H1 (cell line): ENCODE measurements around the gene GATAD2B.

Source experiments
- CHD2 ChIP-seq: IDR thresholded peaks from 2 replicates; pipeline ENCODE4 v1.6.1; 2012; ENCODE audit warnings: low read length, improper control_type of control experiment
- CTCF ChIP-seq, 3 experiments: IDR thresholded peaks; 1 replicate in 2 of 3; 2 replicates in 1 of 3; pipeline versions ENCODE4 v1.5.1 to v1.6.1; 2011; ENCODE audit warnings: low read length in 3 of 3, mild to moderate bottlenecking in 3 of 3, inconsistent platforms in 2 of 3, low read depth in 1 of 3, moderate library complexity in 1 of 3; ENCODE audit not compliant: insufficient read depth in 1 of 3; ENCODE audit errors: control extremely low read depth in 1 of 3
- EZH2 ChIP-seq: fragments of 200-600 bp; sonication (generic); IDR thresholded peaks from 2 replicates; pipeline ENCODE4 v1.7.1; 2012; ENCODE audit warnings: low read depth, mild to moderate bottlenecking, moderate library complexity, low read length, inconsistent platforms; ENCODE audit not compliant: severe bottlenecking
- NRF1 ChIP-seq: IDR thresholded peaks from 2 replicates; pipeline ENCODE4 v1.6.1; 2011; ENCODE audit warnings: mild to moderate bottlenecking, low read depth, low read length, improper control_type of control experiment
- POLR2A ChIP-seq, 2 experiments: IDR thresholded peaks; 1 replicate in 1 of 2; 2 replicates in 1 of 2; pipeline ENCODE4 v1.6.1; 2011; ENCODE audit warnings: low read depth in 2 of 2, low read length in 2 of 2, mild to moderate bottlenecking in 2 of 2; ENCODE audit errors: control extremely low read depth in 1 of 2
- POLR2AphosphoS5 ChIP-seq: IDR thresholded peaks from 2 replicates; pipeline ENCODE4 v1.6.1; 2011; ENCODE audit warnings: low read depth, low read length
- RAD21 ChIP-seq, 2 experiments: IDR thresholded peaks in 1 of 2; conservative IDR thresholded peaks in 1 of 2; 2 replicates each; pipeline ENCODE4 v1.6.1; 2011; ENCODE audit warnings: low read depth in 2 of 2, low read length in 2 of 2, improper control_type of control experiment in 1 of 2, inconsistent platforms in 1 of 2, mild to moderate bottlenecking in 1 of 2, moderate library complexity in 1 of 2
- RFX5 ChIP-seq: IDR thresholded peaks from 2 replicates; pipeline ENCODE4 v1.6.1; 2011; ENCODE audit warnings: low read depth, low read length, improper control_type of control experiment, borderline replicate concordance
- SIX5 ChIP-seq: IDR thresholded peaks from 2 replicates; pipeline ENCODE4 v1.6.1; 2011; ENCODE audit warnings: mild to moderate bottlenecking, low read depth, low read length
- TBP ChIP-seq: IDR thresholded peaks from 2 replicates; pipeline ENCODE4 v1.6.1; 2011; ENCODE audit warnings: low read depth, low read length, improper control_type of control experiment
- TF ChIP-seq, protein P1 (sequence below): IDR thresholded peaks from 2 replicates; pipeline ENCODE4 v1.6.1; 2011; ENCODE audit warnings: low read length, improper control_type of control experiment

DNA sequence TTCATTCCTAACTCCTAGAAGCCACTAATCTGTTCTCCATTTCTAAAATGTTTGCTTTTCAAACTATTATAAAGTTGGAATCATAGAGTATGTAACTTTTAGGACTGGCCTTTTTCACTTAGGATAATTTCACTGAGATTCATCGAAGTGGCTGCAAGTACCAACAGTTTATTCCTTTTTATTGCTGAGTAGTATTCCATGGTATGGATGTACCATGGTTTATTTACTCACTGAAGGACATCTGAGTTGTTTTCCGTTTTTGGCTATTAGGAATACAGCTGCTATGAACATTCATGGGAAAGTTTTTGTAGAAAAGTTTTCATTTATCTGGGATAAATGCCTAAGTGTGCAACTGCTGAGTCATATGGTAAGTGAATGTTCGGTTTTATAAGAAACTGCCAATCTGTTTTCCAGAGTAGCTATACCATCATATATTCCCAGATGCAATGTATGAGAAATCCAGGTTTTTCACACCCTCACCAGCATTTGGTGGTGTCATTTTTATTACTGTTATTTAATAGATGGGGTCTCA lies 81.2 kb downstream of the GATAD2B start:
- TF ChIP-seq POLR2A (IDR thresholded peaks at IDR 0.05; ENCODE audit: control extremely low read depth in 1 of 2, low read depth in 2 of 2, low read length in 2 of 2) (no peak), NRF1 (no peak), CTCF (IDR thresholded peaks at IDR 0.05; ENCODE audit: control extremely low read depth in 1 of 3, insufficient read depth in 1 of 3, low read depth in 1 of 3, low read length in 3 of 3) (no peak), EZH2 (no peak), POLR2AphosphoS5 (no peak), TBP (no peak), RAD21 (IDR thresholded peaks at IDR 0.05 in 1 of 2, conservative IDR thresholded peaks at IDR 0.05 in 1 of 2; ENCODE audit: low read depth in 2 of 2, low read length in 2 of 2) (no peak), CHD2 (no peak), SIX5 (no peak), RFX5 (no peak)
- TF ChIP-seq, protein P1, sequence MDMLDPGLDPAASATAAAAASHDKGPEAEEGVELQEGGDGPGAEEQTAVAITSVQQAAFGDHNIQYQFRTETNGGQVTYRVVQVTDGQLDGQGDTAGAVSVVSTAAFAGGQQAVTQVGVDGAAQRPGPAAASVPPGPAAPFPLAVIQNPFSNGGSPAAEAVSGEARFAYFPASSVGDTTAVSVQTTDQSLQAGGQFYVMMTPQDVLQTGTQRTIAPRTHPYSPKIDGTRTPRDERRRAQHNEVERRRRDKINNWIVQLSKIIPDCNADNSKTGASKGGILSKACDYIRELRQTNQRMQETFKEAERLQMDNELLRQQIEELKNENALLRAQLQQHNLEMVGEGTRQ = no peak
